Uterus (tissue), 4 donors: ENCODE data around the gene FHIT. TPM values are rescaled to one million over a fixed set of nuclear protein-coding genes. Genes with fewer than 3 reads are reported as not detected.

Experiments
- DNase-seq, 2 donors: peaks; one replicate each; pipeline ENCODE4 v3.0.0-alpha.2; 2019 to 2020
- H3K27ac ChIP-seq, 2 donors: fragments of 200-600 bp; sonication (generic); 1 replicate in 1 of 2; 2 replicates in 1 of 2; pipeline ENCODE4 v1.5.1; 2016 to 2018
- H3K27me3 ChIP-seq, 2 donors: fragments of 200-600 bp; sonication (generic); one replicate each; pipeline ENCODE4 v1.5.1; 2018 to 2019; ENCODE audit warnings: control low read depth in 1 of 2
- H3K36me3 ChIP-seq, 2 donors: fragments of 200-600 bp; sonication (generic); one replicate each; pipeline ENCODE4 v1.5.1; 2019; ENCODE audit warnings: control low read depth in 1 of 2
- H3K4me1 ChIP-seq, 2 donors: fragments of 200-600 bp; sonication (generic); one replicate each; pipeline ENCODE4 v1.5.1; 2018 to 2019; ENCODE audit warnings: control low read depth in 1 of 2
- H3K4me3 ChIP-seq, 2 donors: fragments of 200-600 bp; sonication (generic); 1 replicate in 1 of 2; 2 replicates in 1 of 2; pipeline ENCODE4 v1.5.1; 2018 to 2019; ENCODE audit warnings: mild to moderate bottlenecking in 1 of 2
- H3K9me3 ChIP-seq, 2 donors: fragments of 200-600 bp; sonication (generic); one replicate each; pipeline ENCODE4 v1.5.1; 2019; ENCODE audit warnings: control low read depth in 1 of 2
- CTCF ChIP-seq, 4 experiments: fragments of 200-600 bp in 2 of 4; fragments of 450-650 bp in 2 of 4; sonication (generic) in 2 of 4; IDR thresholded peaks; one replicate each; pipeline ENCODE4 v1.5.1; 2016 to 2019; ENCODE audit warnings: antibody characterized with exemption in 4 of 4, mild to moderate bottlenecking in 2 of 4, moderate library complexity in 1 of 4
- POLR2A ChIP-seq, 2 donors: fragments of 450-650 bp; IDR thresholded peaks; one replicate each; pipeline ENCODE4 v1.6.1; 2016; ENCODE audit warnings: antibody characterized with exemption in 2 of 2, mild to moderate bottlenecking in 1 of 2, moderate library complexity in 1 of 2
- intact Hi-C: fragments of 100-400 bp; cut with DNase I; formaldehyde crosslinking; loops from one replicate; pipeline ENCODE4 v1.15.1; 2023; ENCODE audit warnings: low total_unique reads
- total RNA-seq, 4 donors: library from RNA; depleted of rRNA in 3 of 4; stranded (reverse); fragments of >200 nt in 3 of 4; gene quantifications; one replicate each; pipeline versions ENCODE4 v1.1.0 to v1.2.4, GENCODE V29; 2014 to 2023
- donor health status: DM: yes; HTN: yes; CAD: no.

FHIT gene
- total RNA-seq, 4 donors from 2014 or later: 1.3 to 15.2 (median 7.3) TPM

- intact Hi-C loops: no loop called here
- H3K9me3 ChIP-seq: no peaks in the 10 kb centered on the region
- no peaks in the 10 kb centered on the region for H3K4me1 ChIP-seq
- H3K27ac ChIP-seq: no peak overlapping the region
- no peak overlapping the region for H3K4me3 ChIP-seq
- H3K36me3 ChIP-seq: no peaks in the 10 kb centered on the region
- TF ChIP-seq POLR2A (IDR thresholded peaks at IDR 0.05) (no peak), CTCF (IDR thresholded peaks at IDR 0.05) (no peak)
- no peak for DNase-seq
- H3K27me3 ChIP-seq: no peaks in the 10 kb centered on the region
Observed at GRCh38 chr3:60774617-60775016, 476.6 kb downstream of the FHIT start.

- TF ChIP-seq CTCF (IDR thresholded peaks at IDR 0.05): no peak
- no peak for TF ChIP-seq POLR2A (IDR thresholded peaks at IDR 0.05)
- no peaks in the 10 kb centered on the region for H3K9me3 ChIP-seq
- intact Hi-C loops: no loop called here
- H3K36me3 ChIP-seq: no peaks in the 10 kb centered on the region
- no peaks in the 10 kb centered on the region for H3K27me3 ChIP-seq
- no peak overlapping the region for H3K27ac ChIP-seq
- no peaks in the 10 kb centered on the region for H3K4me1 ChIP-seq
- no peak overlapping the region for H3K4me3 ChIP-seq
- DNase-seq: no peak
Observed at GRCh38 chr3:60772584-60772983, 478.7 kb downstream of the FHIT start.

GRCh38 chr3:60771766-60772165 is 479.5 kb downstream of the FHIT start:
- no peaks in the 10 kb centered on the region for H3K36me3 ChIP-seq
- no peaks in the 10 kb centered on the region for H3K9me3 ChIP-seq
- TF ChIP-seq POLR2A (IDR thresholded peaks at IDR 0.05) (no peak), CTCF (IDR thresholded peaks at IDR 0.05) (no peak)
- no peak for DNase-seq
- intact Hi-C loops: no loop called here
- H3K4me3 ChIP-seq: no peak overlapping the region
- no peaks in the 10 kb centered on the region for H3K4me1 ChIP-seq
- no peak overlapping the region for H3K27ac ChIP-seq
- H3K27me3 ChIP-seq: no peaks in the 10 kb centered on the region

GRCh38 chr3:60770532-60770931 is 480.7 kb downstream of the FHIT start:
- Histone ChIP-seq H3K36me3 (no peaks in the 10 kb centered on the region), H3K4me3 (no peak overlapping the region), H3K27ac (no peak overlapping the region), H3K27me3 (no peaks in the 10 kb centered on the region), H3K9me3 (no peaks in the 10 kb centered on the region), H3K4me1 (no peaks in the 10 kb centered on the region)
- no peak for DNase-seq
- intact Hi-C loops: no loop called here
- TF ChIP-seq CTCF (IDR thresholded peaks at IDR 0.05) (no peak), POLR2A (IDR thresholded peaks at IDR 0.05) (no peak)

GRCh38 chr3:60767536-60767935 is 483.7 kb downstream of the FHIT start:
- Histone ChIP-seq H3K4me1 (no peaks in the 10 kb centered on the region), H3K36me3 (no peaks in the 10 kb centered on the region), H3K9me3 (no peaks in the 10 kb centered on the region), H3K4me3 (no peak overlapping the region), H3K27me3 (no peaks in the 10 kb centered on the region), H3K27ac (no peak overlapping the region)
- TF ChIP-seq CTCF (IDR thresholded peaks at IDR 0.05) (no peak), POLR2A (IDR thresholded peaks at IDR 0.05) (no peak)
- DNase-seq: no peak
- intact Hi-C loops: no loop called here
